HepG2 (cell line): ENCODE results near the gene HYDIN. TPM values are rescaled to one million over a fixed set of nuclear protein-coding genes. Genes with fewer than 3 reads are reported as not detected.

ENCODE experiments used
- ATAC-seq: fragments of 200-7000 bp; cut with Tn5 transposase; 3 replicates; pipeline ENCODE4 v1.9.1; 2020; ENCODE audit warnings: mild to moderate bottlenecking, moderate library complexity
- BruUV-seq: library from RNA; stranded (reverse); fragments of 400-500 nt; replicated peaks from 2 replicates; lab custom pipeline; 2021; lab: Mats Ljungman, UMichigan
- CTCF ChIA-PET: fragments of 300-600 bp; formaldehyde crosslinking; extraction: SDS; loops from one replicate; lab custom pipeline; 2021; ENCODE audit warnings: low total read pairs, inconsistent platforms, low intra/inter-chr PET ratio; lab: Yijun Ruan, JAX
- POLR2A ChIA-PET: fragments of 350-600 bp; sonication (Branson Sonifier 250); formaldehyde crosslinking; loops from one replicate; lab custom pipeline; 2020; ENCODE audit warnings: antibody characterized with exemption, inconsistent platforms; lab: Yijun Ruan, JAX
- DNase-seq: peaks from one replicate; pipeline ENCODE4 v3.0.0-alpha.2; 2015; ENCODE audit warnings: low spot score
- FAIRE-seq: peaks from 3 replicates; lab custom pipeline; 2011; peaks lifted over from hg19 to GRCh38; lab: Jason Lieb, UNC
- H2AFZ ChIP-seq: one replicate; pipeline ENCODE4 v1.6.1; 2011; ENCODE audit warnings: low read length, inconsistent platforms
- H3K27ac ChIP-seq: fragments of 300-600 bp; 3 replicates; pipeline ENCODE4 v1.8.0; 2011; ENCODE audit warnings: mixed run types, mild to moderate bottlenecking, mixed read lengths, low read length, inconsistent platforms; ENCODE audit not compliant: insufficient read depth; ENCODE audit errors: extremely low read length
- H3K27me3 ChIP-seq, 2 experiments: fragments of 200-600 bp in 1 of 2; 2 replicates in 1 of 2; 3 replicates in 1 of 2; pipeline versions ENCODE4 v1.6.0 to v1.8.0; 2011; ENCODE audit warnings: low read length in 2 of 2, mild to moderate bottlenecking in 2 of 2, moderate library complexity in 2 of 2, inconsistent platforms in 1 of 2; ENCODE audit not compliant: insufficient read depth in 2 of 2, control insufficient read depth in 1 of 2
- H3K36me3 ChIP-seq, 2 experiments: fragments of 200-600 bp in 1 of 2; replicated peaks in 1 of 2; 2 replicates in 1 of 2; 3 replicates in 1 of 2; pipeline versions ENCODE4 v1.5.1 to v1.8.0; 2011; ENCODE audit warnings: low read length in 2 of 2, inconsistent platforms in 1 of 2; ENCODE audit not compliant: insufficient read depth in 2 of 2, control insufficient read depth in 1 of 2
- H3K4me1 ChIP-seq: 2 replicates; pipeline ENCODE4 v1.5.1; 2012; ENCODE audit warnings: low read length, inconsistent platforms; ENCODE audit not compliant: insufficient read depth
- H3K4me2 ChIP-seq: 2 replicates; pipeline ENCODE4 v1.6.0; 2011; ENCODE audit warnings: low read depth, low read length, inconsistent platforms
- H3K4me3 ChIP-seq, 3 experiments: fragments of 200-600 bp in 1 of 3; sonication (generic), shearing (Covaris generic) in 1 of 3; replicated peaks in 1 of 3; 2 replicates each; pipeline ENCODE4 v1.5.1; 2011 to 2016; ENCODE audit warnings: low read length in 3 of 3, inconsistent platforms in 2 of 3, low read depth in 2 of 3, mild to moderate bottlenecking in 2 of 3, control low read depth in 1 of 3, mixed read lengths in 1 of 3; ENCODE audit not compliant: insufficient read depth in 1 of 3
- H3K79me2 ChIP-seq: one replicate; pipeline ENCODE4 v1.6.1; 2011; ENCODE audit warnings: low read length, inconsistent platforms; ENCODE audit not compliant: insufficient read depth
- H3K9ac ChIP-seq: 2 replicates; pipeline ENCODE4 v1.6.0; 2011; ENCODE audit warnings: mild to moderate bottlenecking, low read depth, low read length, inconsistent platforms; ENCODE audit not compliant: insufficient read depth
- H3K9me3 ChIP-seq: 2 replicates; pipeline ENCODE4 v1.5.1; 2012; ENCODE audit warnings: mild to moderate bottlenecking, low read length
- H4K20me1 ChIP-seq: 2 replicates; pipeline ENCODE4 v1.6.0; 2011; ENCODE audit warnings: inconsistent platforms, mild to moderate bottlenecking, low read length, moderate library complexity; ENCODE audit not compliant: insufficient read depth
- TFAP4 ChIP-seq: sonication (generic); IDR thresholded peaks from 2 replicates; pipeline ENCODE4 v1.6.1; 2016; ENCODE audit warnings: low read depth, borderline replicate concordance
- ZNF12 ChIP-seq: sonication (generic); formaldehyde crosslinking; IDR thresholded peaks from 2 replicates; pipeline ENCODE4 v1.5.0; 2020; ENCODE audit warnings: missing genetic modification reagents
- ZNF142 ChIP-seq: sonication (generic); formaldehyde crosslinking; IDR thresholded peaks from 2 replicates; pipeline ENCODE4 v1.4.0; 2020; ENCODE audit warnings: missing genetic modification reagents
- ZNF414 ChIP-seq: sonication (generic); formaldehyde crosslinking; IDR thresholded peaks from 2 replicates; pipeline ENCODE4 v1.5.0; 2020; ENCODE audit warnings: missing genetic modification reagents
- ZNF556 ChIP-seq: sonication (generic); formaldehyde crosslinking; IDR thresholded peaks from 2 replicates; pipeline ENCODE4 v1.4.0; 2020; ENCODE audit warnings: mild to moderate bottlenecking, missing genetic modification reagents, borderline replicate concordance
- WGBS: methylation state at CpG from one replicate; pipeline ENCODE4 v1.1.6; 2017; ENCODE audit warnings: low lambda C conversion rate; 5-methylcytosine and 5-hydroxymethylcytosine counted together
- in situ Hi-C: cut with HindIII; loops from 2 replicates; pipeline ENCODE4 v1.10.0; 2017; ENCODE audit warnings: low pct_unique_long_range_greater_than_20kb; ENCODE audit not compliant: extremely low pct_ligation_motif_present
- intact Hi-C: fragments of 100-400 bp; cut with micrococcal nuclease; formaldehyde crosslinking; loops from one replicate; pipeline ENCODE4 v1.10.0; 2022; ENCODE audit not compliant: unreplicated experiment
- polyA plus RNA-seq, 8 experiments: library from polyadenylated mRNA; depleted of rRNA in 3 of 8; stranded (reverse) in 7 of 8; unstranded in 1 of 8; fragments of >200 nt; fragmentation: Illumina TruSeq in 4 of 8; extraction: Trizol in 4 of 8; gene quantifications; 2 replicates each; pipeline versions ENCODE4 v1.2.1 to v1.2.3, GENCODE V29; 2011 to 2016; ENCODE audit warnings: low read depth in 4 of 8, missing spikeins in 1 of 8, mixed read lengths in 1 of 8; ENCODE audit not compliant: insufficient read depth in 1 of 8
- total RNA-seq, 5 experiments: library from RNA; depleted of rRNA; stranded (reverse); fragments of >200 nt; fragmentation: Illumina TruSeq; extraction: Trizol; gene quantifications; 2 replicates each; pipeline ENCODE4 v1.2.3, GENCODE V29; 2016; ENCODE audit warnings: low read depth in 1 of 5

Gene HYDIN
- total and polyA plus RNA-seq, 2 of the 13 experiments (the other 11 are each of a cell fraction or from before 2014, with no cell fraction given) = not detected

GRCh38 chr16:71217506-71217905 is 13.0 kb downstream of the HYDIN start:
- ChIA-PET CTCF (no interaction called here), POLR2A (no interaction called here)
- Histone ChIP-seq H3K9ac (no peak overlapping the region), H3K4me3 (no peak overlapping the region), H3K27me3 (no peaks in the 10 kb centered on the region), H3K27ac (no peak overlapping the region), H3K79me2 (no peaks in the 10 kb centered on the region), H3K9me3 (no peaks in the 10 kb centered on the region; the same call in 1 of the 2 replicates), H3K4me2 (no peak overlapping the region), H2AFZ (no peak overlapping the region), H3K4me1 (no peaks in the 10 kb centered on the region), H3K36me3 (no peaks in the 10 kb centered on the region), H4K20me1 (no peaks in the 10 kb centered on the region; the same call in 1 of the 2 replicates)
- DNase-seq (no peak), ATAC-seq (no peak), FAIRE-seq (no peak)
- TF ChIP-seq ZNF414 (CRISPR knock-in tag) (no peak), TFAP4 (no peak), ZNF142 (no peak), ZNF556 (no peak), ZNF12 (CRISPR knock-in tag) (no peak)
- in situ Hi-C loops = no loop called here
- BruUV-seq = no TSS peak
- 38% methylated on average over 4 of the region's 4 CpGs for WGBS
- intact Hi-C loops = loop anchor here (5.0 kb wide), 1 partner anchor 140 kb away; the partner anchor contains the start of gene CALB2
